WTC11 (cell line): ENCODE data around the gene NAV3. TPM values are rescaled to one million over a fixed set of nuclear protein-coding genes. Genes with fewer than 3 reads are reported as not detected.

Source experiments
- ATAC-seq: fragments of 200-7000 bp; cut with Tn5 transposase; 2 replicates; pipeline ENCODE4 v1.10.0; 2021; ENCODE audit warnings: mild to moderate bottlenecking, moderate library complexity
- CTCF ChIA-PET: fragments of 300-600 bp; sonication (Branson Sonifier 250); formaldehyde crosslinking; loops from one replicate; lab custom pipeline; 2021; ENCODE audit warnings: antibody characterized with exemption; lab: Charles Lee
- POLR2A ChIA-PET: fragments of 350-600 bp; sonication (Branson Sonifier 250); formaldehyde crosslinking; loops from one replicate; lab custom pipeline; 2021; ENCODE audit warnings: antibody characterized with exemption; lab: Charles Lee
- DNase-seq: peaks from one replicate; pipeline ENCODE4 v3.0.0; 2021; ENCODE audit warnings: low spot score
- H3K27ac Mint-ChIP-seq: 2 replicates; pipeline ENCODE4 v1.8.0; 2021; ENCODE audit warnings: mixed read lengths
- H3K27me3 Mint-ChIP-seq: 2 replicates; pipeline ENCODE4 v1.8.0; 2021; ENCODE audit warnings: low read depth, mild to moderate bottlenecking, moderate library complexity, mixed read lengths
- H3K36me3 Mint-ChIP-seq: 2 replicates; pipeline ENCODE4 v1.8.0; 2021; ENCODE audit warnings: mixed read lengths
- H3K4me1 Mint-ChIP-seq: 2 replicates; pipeline ENCODE4 v1.8.0; 2022; ENCODE audit warnings: mixed read lengths
- H3K4me3 Mint-ChIP-seq: 2 replicates; pipeline ENCODE4 v1.8.0; 2021; ENCODE audit warnings: mild to moderate bottlenecking, moderate library complexity, mixed read lengths
- H3K9me3 Mint-ChIP-seq: 2 replicates; pipeline ENCODE4 v1.8.0; 2021; ENCODE audit warnings: mixed read lengths
- ATF1 ChIP-seq: sonication (generic); formaldehyde crosslinking; IDR thresholded peaks from 2 replicates; pipeline ENCODE4 v1.8.1; 2023; ENCODE audit warnings: mild to moderate bottlenecking, moderate library complexity, missing genetic modification reagents
- CDX4 ChIP-seq: fragments of 250-450 bp; sonication (Bioruptor Pico); IDR thresholded peaks from 2 replicates; pipeline ENCODE4 v1.9.0; 2021; ENCODE audit warnings: moderate library complexity, mild to moderate bottlenecking, inconsistent platforms, borderline replicate concordance
- FOXK1 ChIP-seq: sonication (generic); formaldehyde crosslinking; IDR thresholded peaks from 2 replicates; pipeline ENCODE4 v1.8.0; 2022; ENCODE audit warnings: mild to moderate bottlenecking, moderate library complexity, missing genetic modification reagents
- GRHL2 ChIP-seq: fragments of 250-450 bp; sonication (Bioruptor Pico); IDR thresholded peaks from 2 replicates; pipeline ENCODE4 v1.8.0; 2022; ENCODE audit warnings: mild to moderate bottlenecking, moderate library complexity; ENCODE audit not compliant: insufficient replicate concordance, severe bottlenecking
- HMGA2 ChIP-seq: fragments of 250-450 bp; sonication (Bioruptor Pico); IDR thresholded peaks from 2 replicates; pipeline ENCODE4 v1.4.0; 2021; ENCODE audit warnings: mild to moderate bottlenecking, moderate library complexity
- MXD4 ChIP-seq: fragments of 250-450 bp; sonication (Bioruptor Pico); IDR thresholded peaks from 2 replicates; pipeline ENCODE4 v1.8.0; 2021; ENCODE audit warnings: mild to moderate bottlenecking, moderate library complexity, borderline replicate concordance
- NR1H2 ChIP-seq: sonication (generic); formaldehyde crosslinking; IDR thresholded peaks from 2 replicates; pipeline ENCODE4 v1.9.0; 2021; ENCODE audit warnings: mild to moderate bottlenecking, moderate library complexity, missing genetic modification reagents
- RELA ChIP-seq: sonication (generic); formaldehyde crosslinking; IDR thresholded peaks from 2 replicates; pipeline ENCODE4 v1.8.1; 2022; ENCODE audit warnings: missing genetic modification reagents, mild to moderate bottlenecking, borderline replicate concordance
- SOX15 ChIP-seq: fragments of 250-450 bp; sonication (Bioruptor Pico); IDR thresholded peaks from 2 replicates; pipeline ENCODE4 v1.9.0; 2021; ENCODE audit warnings: mild to moderate bottlenecking
- TEAD1 ChIP-seq: sonication (generic); formaldehyde crosslinking; IDR thresholded peaks from 2 replicates; pipeline ENCODE4 v1.8.0; 2022; ENCODE audit warnings: mild to moderate bottlenecking, missing genetic modification reagents
- TEAD4 ChIP-seq: sonication (generic); formaldehyde crosslinking; IDR thresholded peaks from 2 replicates; pipeline ENCODE4 v1.8.0; 2022; ENCODE audit warnings: mild to moderate bottlenecking, missing genetic modification reagents
- TP53 ChIP-seq: sonication (generic); formaldehyde crosslinking; IDR thresholded peaks from 2 replicates; pipeline ENCODE4 v1.8.1; 2023; ENCODE audit warnings: mild to moderate bottlenecking, missing genetic modification reagents
- USF1 ChIP-seq: sonication (generic); formaldehyde crosslinking; IDR thresholded peaks from 2 replicates; pipeline ENCODE4 v1.8.0; 2022; ENCODE audit warnings: mild to moderate bottlenecking, missing genetic modification reagents
- ZBTB43 ChIP-seq: sonication (generic); formaldehyde crosslinking; IDR thresholded peaks from 2 replicates; pipeline ENCODE4 v1.8.1; 2023; ENCODE audit warnings: mild to moderate bottlenecking, missing genetic modification reagents
- ZMAT4 ChIP-seq: fragments of 250-450 bp; sonication (Bioruptor Pico); IDR thresholded peaks from 2 replicates; pipeline ENCODE4 v1.9.0; 2021; ENCODE audit warnings: mild to moderate bottlenecking
- ZNF281 ChIP-seq: sonication (generic); formaldehyde crosslinking; IDR thresholded peaks from 2 replicates; pipeline ENCODE4 v1.8.0; 2023; ENCODE audit warnings: mild to moderate bottlenecking, missing genetic modification reagents
- ZNF416 ChIP-seq: fragments of 250-450 bp; sonication (Bioruptor Pico); IDR thresholded peaks from 2 replicates; pipeline ENCODE4 v1.9.0; 2021; ENCODE audit warnings: mild to moderate bottlenecking, inconsistent platforms
- total RNA-seq: library from RNA; stranded (reverse); gene quantifications from 3 replicates; pipeline ENCODE4 v1.2.3, GENCODE V29; 2021
- TF ChIP-seq, protein P1 (sequence below): sonication (generic); formaldehyde crosslinking; IDR thresholded peaks from 2 replicates; pipeline ENCODE4 v1.8.1; 2022; ENCODE audit warnings: low read depth, missing genetic modification reagents, borderline replicate concordance
- TF ChIP-seq, protein P2 (sequence below): sonication (generic); formaldehyde crosslinking; IDR thresholded peaks from 2 replicates; pipeline ENCODE4 v1.8.0; 2022; ENCODE audit warnings: mild to moderate bottlenecking, missing genetic modification reagents
- TF ChIP-seq, protein P3 (sequence below): sonication (generic); formaldehyde crosslinking; IDR thresholded peaks from 2 replicates; pipeline ENCODE4 v1.8.1; 2023; ENCODE audit warnings: mild to moderate bottlenecking, missing genetic modification reagents, moderate library complexity
- TF ChIP-seq, protein P4 (sequence below): sonication (generic); formaldehyde crosslinking; IDR thresholded peaks from 2 replicates; pipeline ENCODE4 v1.8.0; 2022; ENCODE audit warnings: missing genetic modification reagents

Gene NAV3
- total RNA-seq, 1 experiment from 2014 or later: 3.3 TPM

- H3K4me1 Mint-ChIP-seq: no peaks in the 10 kb centered on the region
- ChIA-PET CTCF (no interaction called here), POLR2A (no interaction called here)
- no peak overlapping the region for H3K27ac Mint-ChIP-seq
- no peaks in the 10 kb centered on the region for H3K9me3 Mint-ChIP-seq
- no peaks in the 10 kb centered on the region for H3K27me3 Mint-ChIP-seq
- no peak overlapping the region for H3K4me3 Mint-ChIP-seq
- DNase-seq (no peak), ATAC-seq (no peak)
- H3K36me3 Mint-ChIP-seq: no peaks in the 10 kb centered on the region
- TF ChIP-seq USF1 (CRISPR knock-in tag) (no peak), TEAD4 (CRISPR knock-in tag) (no peak), TEAD1 (CRISPR knock-in tag) (no peak), CDX4 (CRISPR knock-in tag) (no peak), ZNF416 (CRISPR knock-in tag) (no peak), GRHL2 (CRISPR knock-in tag) (no peak), RELA (CRISPR knock-in tag) (no peak), FOXK1 (CRISPR knock-in tag) (no peak), ZBTB43 (CRISPR knock-in tag) (no peak), MXD4 (CRISPR knock-in tag) (no peak), ATF1 (CRISPR knock-in tag) (no peak), HMGA2 (CRISPR knock-in tag) (no peak), SOX15 (CRISPR knock-in tag) (no peak), NR1H2 (CRISPR knock-in tag) (no peak)
- TF ChIP-seq, protein P1, sequence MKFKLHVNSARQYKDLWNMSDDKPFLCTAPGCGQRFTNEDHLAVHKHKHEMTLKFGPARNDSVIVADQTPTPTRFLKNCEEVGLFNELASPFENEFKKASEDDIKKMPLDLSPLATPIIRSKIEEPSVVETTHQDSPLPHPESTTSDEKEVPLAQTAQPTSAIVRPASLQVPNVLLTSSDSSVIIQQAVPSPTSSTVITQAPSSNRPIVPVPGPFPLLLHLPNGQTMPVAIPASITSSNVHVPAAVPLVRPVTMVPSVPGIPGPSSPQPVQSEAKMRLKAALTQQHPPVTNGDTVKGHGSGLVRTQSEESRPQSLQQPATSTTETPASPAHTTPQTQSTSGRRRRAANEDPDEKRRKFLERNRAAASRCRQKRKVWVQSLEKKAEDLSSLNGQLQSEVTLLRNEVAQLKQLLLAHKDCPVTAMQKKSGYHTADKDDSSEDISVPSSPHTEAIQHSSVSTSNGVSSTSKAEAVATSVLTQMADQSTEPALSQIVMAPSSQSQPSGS (CRISPR knock-in tag): no peak
- TF ChIP-seq, protein P2, sequence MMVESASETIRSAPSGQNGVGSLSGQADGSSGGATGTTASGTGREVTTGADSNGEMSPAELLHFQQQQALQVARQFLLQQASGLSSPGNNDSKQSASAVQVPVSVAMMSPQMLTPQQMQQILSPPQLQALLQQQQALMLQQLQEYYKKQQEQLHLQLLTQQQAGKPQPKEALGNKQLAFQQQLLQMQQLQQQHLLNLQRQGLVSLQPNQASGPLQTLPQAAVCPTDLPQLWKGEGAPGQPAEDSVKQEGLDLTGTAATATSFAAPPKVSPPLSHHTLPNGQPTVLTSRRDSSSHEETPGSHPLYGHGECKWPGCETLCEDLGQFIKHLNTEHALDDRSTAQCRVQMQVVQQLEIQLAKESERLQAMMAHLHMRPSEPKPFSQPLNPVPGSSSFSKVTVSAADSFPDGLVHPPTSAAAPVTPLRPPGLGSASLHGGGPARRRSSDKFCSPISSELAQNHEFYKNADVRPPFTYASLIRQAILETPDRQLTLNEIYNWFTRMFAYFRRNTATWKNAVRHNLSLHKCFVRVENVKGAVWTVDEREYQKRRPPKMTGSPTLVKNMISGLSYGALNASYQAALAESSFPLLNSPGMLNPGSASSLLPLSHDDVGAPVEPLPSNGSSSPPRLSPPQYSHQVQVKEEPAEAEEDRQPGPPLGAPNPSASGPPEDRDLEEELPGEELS (CRISPR knock-in tag): no peak
- TF ChIP-seq, all 79 proteins: peak for 0
Observed at GRCh38 chr12:78005094-78005492, 174.4 kb downstream of the NAV3 start.

- ChIA-PET POLR2A (no interaction called here), CTCF (no interaction called here)
- no peak for ATAC-seq
- Mint-ChIP-seq H3K9me3 (no peaks in the 10 kb centered on the region), H3K4me3 (no peak overlapping the region), H3K27ac (no peak overlapping the region), H3K36me3 (no peaks in the 10 kb centered on the region), H3K4me1 (no peaks in the 10 kb centered on the region), H3K27me3 (no peaks in the 10 kb centered on the region)
- no peak for DNase-seq
- TF ChIP-seq ZNF281 (CRISPR knock-in tag) (no peak), ZMAT4 (CRISPR knock-in tag) (no peak), TP53 (CRISPR knock-in tag) (no peak)
- TF ChIP-seq, protein P3, sequence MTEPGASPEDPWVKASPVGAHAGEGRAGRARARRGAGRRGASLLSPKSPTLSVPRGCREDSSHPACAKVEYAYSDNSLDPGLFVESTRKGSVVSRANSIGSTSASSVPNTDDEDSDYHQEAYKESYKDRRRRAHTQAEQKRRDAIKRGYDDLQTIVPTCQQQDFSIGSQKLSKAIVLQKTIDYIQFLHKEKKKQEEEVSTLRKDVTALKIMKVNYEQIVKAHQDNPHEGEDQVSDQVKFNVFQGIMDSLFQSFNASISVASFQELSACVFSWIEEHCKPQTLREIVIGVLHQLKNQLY (CRISPR knock-in tag): no peak
- TF ChIP-seq, protein P4, sequence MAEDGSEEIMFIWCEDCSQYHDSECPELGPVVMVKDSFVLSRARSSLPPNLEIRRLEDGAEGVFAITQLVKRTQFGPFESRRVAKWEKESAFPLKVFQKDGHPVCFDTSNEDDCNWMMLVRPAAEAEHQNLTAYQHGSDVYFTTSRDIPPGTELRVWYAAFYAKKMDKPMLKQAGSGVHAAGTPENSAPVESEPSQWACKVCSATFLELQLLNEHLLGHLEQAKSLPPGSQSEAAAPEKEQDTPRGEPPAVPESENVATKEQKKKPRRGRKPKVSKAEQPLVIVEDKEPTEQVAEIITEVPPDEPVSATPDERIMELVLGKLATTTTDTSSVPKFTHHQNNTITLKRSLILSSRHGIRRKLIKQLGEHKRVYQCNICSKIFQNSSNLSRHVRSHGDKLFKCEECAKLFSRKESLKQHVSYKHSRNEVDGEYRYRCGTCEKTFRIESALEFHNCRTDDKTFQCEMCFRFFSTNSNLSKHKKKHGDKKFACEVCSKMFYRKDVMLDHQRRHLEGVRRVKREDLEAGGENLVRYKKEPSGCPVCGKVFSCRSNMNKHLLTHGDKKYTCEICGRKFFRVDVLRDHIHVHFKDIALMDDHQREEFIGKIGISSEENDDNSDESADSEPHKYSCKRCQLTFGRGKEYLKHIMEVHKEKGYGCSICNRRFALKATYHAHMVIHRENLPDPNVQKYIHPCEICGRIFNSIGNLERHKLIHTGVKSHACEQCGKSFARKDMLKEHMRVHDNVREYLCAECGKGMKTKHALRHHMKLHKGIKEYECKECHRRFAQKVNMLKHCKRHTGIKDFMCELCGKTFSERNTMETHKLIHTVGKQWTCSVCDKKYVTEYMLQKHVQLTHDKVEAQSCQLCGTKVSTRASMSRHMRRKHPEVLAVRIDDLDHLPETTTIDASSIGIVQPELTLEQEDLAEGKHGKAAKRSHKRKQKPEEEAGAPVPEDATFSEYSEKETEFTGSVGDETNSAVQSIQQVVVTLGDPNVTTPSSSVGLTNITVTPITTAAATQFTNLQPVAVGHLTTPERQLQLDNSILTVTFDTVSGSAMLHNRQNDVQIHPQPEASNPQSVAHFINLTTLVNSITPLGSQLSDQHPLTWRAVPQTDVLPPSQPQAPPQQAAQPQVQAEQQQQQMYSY (CRISPR knock-in tag): no peak
Observed at GRCh38 chr12:78007173-78007572, 176.5 kb downstream of the NAV3 start.
